HG03378 (cell line): ENCODE results near the gene WNT8A.

ENCODE experiments used
- ATAC-seq: cut with Tn5 transposase; IDR thresholded peaks from one replicate; pipeline ENCODE4 v1.9.1; 2021; ENCODE audit warnings: mild to moderate bottlenecking, moderate library complexity; ENCODE audit not compliant: unreplicated experiment

Gene WNT8A

DNA sequence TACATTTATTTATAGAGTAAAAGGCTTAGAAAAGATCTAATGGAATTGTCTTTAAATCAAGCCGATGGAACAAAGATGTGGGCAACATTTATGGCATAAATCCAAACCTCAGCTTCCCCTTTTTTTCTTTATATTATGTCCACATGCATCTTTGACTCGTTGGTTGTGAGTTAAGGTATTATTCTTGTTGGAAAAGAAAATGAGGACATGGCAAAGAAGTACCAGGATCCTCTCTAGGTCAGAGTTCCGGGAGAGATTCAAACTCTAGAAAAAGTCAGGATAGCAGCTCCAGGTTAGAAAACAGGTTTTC lies 55.9 kb downstream of the WNT8A start:
- no peak for ATAC-seq

DNA sequence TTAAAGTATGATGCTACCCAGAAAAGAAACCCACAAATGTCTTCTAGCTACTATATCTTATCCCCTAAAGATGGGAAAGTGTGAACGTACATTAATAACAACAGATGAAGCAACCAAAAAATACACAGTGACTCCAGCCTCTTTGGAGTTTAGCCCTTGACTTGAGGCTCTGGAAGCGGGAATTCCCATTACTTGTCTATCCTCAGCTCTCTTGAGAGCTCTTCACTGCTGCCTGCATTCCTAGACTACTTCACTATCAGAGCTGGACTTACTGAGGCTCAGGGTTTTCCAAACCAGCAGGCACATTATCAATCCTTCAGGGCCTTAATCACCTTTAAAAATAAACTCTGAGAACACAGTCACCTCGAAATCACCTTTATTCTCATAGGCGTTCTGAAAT lies 56.4 kb downstream of the WNT8A start:
- ATAC-seq = no peak
